Measurements from ENCODE around the gene OR14I1. TPM values are rescaled to one million over a fixed set of nuclear protein-coding genes. Genes with fewer than 3 reads are reported as not detected.

The OR14I1 gene
- total RNA-seq, 2 experiments from 2014 or later = not detected

DNA sequence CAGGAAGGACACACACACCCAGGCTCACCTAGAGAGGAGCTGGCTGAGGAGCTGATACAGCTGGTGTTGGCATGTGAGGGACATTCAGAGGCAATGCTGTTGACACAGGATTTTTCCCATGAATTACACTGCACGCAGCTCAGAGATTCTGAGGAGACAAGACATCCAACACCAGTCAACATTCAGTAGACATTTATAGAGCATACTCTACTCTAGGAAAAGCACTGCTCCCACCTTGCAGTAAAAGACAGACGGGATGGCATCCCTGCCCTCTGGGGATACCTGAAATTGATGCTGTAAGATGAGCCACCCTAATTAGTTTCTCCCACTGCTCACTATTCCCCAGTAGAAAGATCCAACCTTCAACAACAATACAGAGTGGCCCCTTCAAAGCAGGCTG lies 47.9 kb upstream of the OR14I1 start:
- ChIA-PET POLR2A (no interaction called here), CTCF (no interaction called here)
- H3K27ac Mint-ChIP-seq = no peak overlapping the region
- H3K27ac ChIP-seq (ENCODE audit: low read depth in 1 of 2, low read length in 2 of 2) = no peak overlapping the region
- intact Hi-C loops (cut with DNase I, micrococcal nuclease) = no loop called here
- H3K9me3 Mint-ChIP-seq = no peaks in the 10 kb centered on the region
- H3K4me1 ChIP-seq (ENCODE audit: insufficient read depth, low read length) = peaks cover 12% of the 10 kb centered on the region
- no peaks in the 10 kb centered on the region for H3K27me3 ChIP-seq (ENCODE audit: control insufficient read depth in 1 of 2, insufficient read depth in 2 of 2, low read length in 2 of 2)
- H3K27me3 Mint-ChIP-seq = no peaks in the 10 kb centered on the region
- no peak overlapping the region for H3K4me3 ChIP-seq (ENCODE audit: low read length)
- DNase-seq (no peak), ATAC-seq (ENCODE audit: poor library complexity) (no peak)
- H3K36me3 Mint-ChIP-seq (ENCODE audit: low read depth) = no peaks in the 10 kb centered on the region
- H3K36me3 ChIP-seq (ENCODE audit: insufficient read depth, low read length) = no peaks in the 10 kb centered on the region
- H3K4me3 Mint-ChIP-seq = no peak overlapping the region
- peaks cover 25% of the 10 kb centered on the region for H3K4me1 Mint-ChIP-seq (ENCODE audit: low read depth)
- H3K9me3 ChIP-seq (ENCODE audit: control insufficient read depth in 1 of 2, insufficient read depth in 1 of 2, low read length in 2 of 2) = no peaks in the 10 kb centered on the region
- TF ChIP-seq CTCF (IDR thresholded peaks at IDR 0.05) = no peak

GRCh38 chr1:248748211-248748610 lies 45.6 kb upstream of the OR14I1 start:
- Mint-ChIP-seq H3K27ac (no peak overlapping the region), H3K9me3 (no peaks in the 10 kb centered on the region), H3K4me1 (ENCODE audit: low read depth) (peaks cover 25% of the 10 kb centered on the region), H3K27me3 (no peaks in the 10 kb centered on the region), H3K36me3 (ENCODE audit: low read depth) (no peaks in the 10 kb centered on the region), H3K4me3 (no peak overlapping the region)
- ChIA-PET CTCF (no interaction called here), POLR2A (no interaction called here)
- no peaks in the 10 kb centered on the region for H3K36me3 ChIP-seq (ENCODE audit: insufficient read depth, low read length)
- H3K27ac ChIP-seq (ENCODE audit: low read depth in 1 of 2, low read length in 2 of 2) = no peak overlapping the region
- H3K27me3 ChIP-seq (ENCODE audit: control insufficient read depth in 1 of 2, insufficient read depth in 2 of 2, low read length in 2 of 2) = no peaks in the 10 kb centered on the region
- TF ChIP-seq CTCF (IDR thresholded peaks at IDR 0.05) = no peak
- H3K9me3 ChIP-seq (ENCODE audit: control insufficient read depth in 1 of 2, insufficient read depth in 1 of 2, low read length in 2 of 2) = no peaks in the 10 kb centered on the region
- intact Hi-C loops (cut with DNase I, micrococcal nuclease) = no loop called here
- DNase-seq (no peak), ATAC-seq (ENCODE audit: poor library complexity) (no peak)
- no peak overlapping the region for H3K4me3 ChIP-seq (ENCODE audit: low read length)
- peaks cover 12% of the 10 kb centered on the region for H3K4me1 ChIP-seq (ENCODE audit: insufficient read depth, low read length)

- DNase-seq = no peak
- no peak overlapping the region for H3K27ac Mint-ChIP-seq
- Histone ChIP-seq H3K27me3 (ENCODE audit: control insufficient read depth in 1 of 2, insufficient read depth in 2 of 2, low read length in 2 of 2) (no peaks in the 10 kb centered on the region), H3K36me3 (ENCODE audit: insufficient read depth, low read length) (no peaks in the 10 kb centered on the region), H3K4me1 (ENCODE audit: insufficient read depth, low read length) (no peaks in the 10 kb centered on the region), H3K9me3 (ENCODE audit: control insufficient read depth in 1 of 2, insufficient read depth in 1 of 2, low read length in 2 of 2) (no peaks in the 10 kb centered on the region), H3K4me3 (ENCODE audit: low read length) (no peak overlapping the region), H3K27ac (ENCODE audit: low read depth in 1 of 2, low read length in 2 of 2) (no peak overlapping the region)
- ChIA-PET POLR2A (no interaction called here), CTCF (no interaction called here)
- no peak overlapping the region for H3K4me3 Mint-ChIP-seq
- intact Hi-C loops (cut with DNase I, micrococcal nuclease) = no loop called here
- peaks cover 7% of the 10 kb centered on the region for H3K27me3 Mint-ChIP-seq
- no peaks in the 10 kb centered on the region for H3K4me1 Mint-ChIP-seq (ENCODE audit: low read depth)
- ATAC-seq (ENCODE audit: poor library complexity) = no peak
- TF ChIP-seq CTCF (IDR thresholded peaks at IDR 0.05) = no peak
- no peaks in the 10 kb centered on the region for H3K36me3 Mint-ChIP-seq (ENCODE audit: low read depth)
- no peaks in the 10 kb centered on the region for H3K9me3 Mint-ChIP-seq
Measured at GRCh38 chr1:248740876-248741275, 38.3 kb upstream of the OR14I1 start.

Measured in CD4-positive, alpha-beta T cell (primary cell).